GM21360 (cell line): ENCODE results near the gene CCND2.
A peak's percentile ranks its signal among the peaks of the same experiment; 100 is the strongest.

Experiments used
- ATAC-seq: cut with Tn5 transposase; IDR thresholded peaks from one replicate; pipeline ENCODE4 v1.9.1; 2021; ENCODE audit warnings: mild to moderate bottlenecking, moderate library complexity; ENCODE audit not compliant: unreplicated experiment

Gene CCND2

DNA sequence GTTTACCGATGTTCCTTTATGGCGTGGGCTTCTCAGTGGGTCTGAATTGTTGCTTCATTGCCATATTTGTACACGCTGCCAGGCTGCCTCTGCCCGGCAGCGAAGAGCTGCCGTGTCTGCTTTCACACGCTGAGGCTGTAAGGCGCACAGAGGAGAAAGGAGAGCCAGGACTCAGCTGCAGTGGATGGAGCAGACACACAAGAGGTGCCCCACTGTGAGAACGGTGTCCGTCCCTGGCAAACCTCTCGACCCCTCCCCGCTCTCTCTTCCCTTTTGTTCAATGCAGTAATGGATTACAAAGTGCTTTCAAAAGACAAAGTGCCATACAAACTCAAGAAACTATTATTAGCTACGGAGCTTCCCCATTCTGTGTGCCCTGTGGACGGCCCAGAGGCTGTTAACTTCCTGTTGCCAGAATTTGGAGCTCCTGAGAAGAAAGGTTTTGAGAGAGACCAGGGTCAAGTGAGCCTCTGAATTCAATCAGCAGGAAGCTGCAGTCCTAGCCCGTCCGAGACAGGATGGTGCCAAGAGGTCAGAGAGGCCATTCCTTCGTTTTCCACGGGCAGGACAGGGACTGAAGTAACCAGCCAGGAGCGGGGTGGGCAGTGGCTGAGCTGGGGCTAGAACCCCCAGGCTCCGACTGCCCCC is 15.8 kb downstream of the CCND2 start:
- ATAC-seq = no peak

- ATAC-seq = no peak
These were observed 16.6 kb downstream of the CCND2 start for GRCh38 chr12:4289998-4290790.

DNA sequence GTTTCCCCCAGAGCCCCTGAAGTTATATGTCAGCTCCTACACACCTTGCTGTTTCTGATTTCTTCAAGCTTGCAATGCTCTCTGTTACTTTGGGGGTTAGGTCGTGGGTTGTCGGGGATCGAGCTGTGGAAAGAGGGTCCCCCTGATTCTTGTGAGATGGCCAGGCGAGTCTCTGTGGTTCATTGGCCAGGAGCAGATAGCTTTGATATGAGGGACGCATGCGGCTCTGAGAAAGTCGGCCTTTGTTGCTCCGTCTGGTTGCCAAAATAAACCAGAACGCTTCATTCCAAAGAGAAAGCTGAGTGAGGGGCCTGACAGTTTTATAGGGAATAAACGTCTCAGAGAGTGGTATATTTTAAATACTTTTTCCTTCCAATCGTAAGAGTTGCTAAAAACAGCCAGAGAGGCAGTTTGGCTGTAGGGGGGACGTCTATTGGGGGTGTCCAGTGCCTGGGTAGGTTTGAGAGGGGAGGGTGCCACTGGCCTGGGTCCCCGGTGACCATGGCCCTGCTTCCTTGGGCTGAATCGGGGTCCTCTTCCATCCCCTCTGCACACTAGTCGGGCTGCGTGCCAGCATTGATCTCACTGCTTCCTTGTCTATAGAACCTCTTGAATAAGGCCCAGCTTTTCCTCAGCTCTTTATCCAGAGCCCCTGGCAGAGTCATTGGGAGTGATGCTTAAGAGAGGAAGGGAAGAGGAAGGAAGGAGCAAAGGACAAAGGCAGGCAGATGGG is 18.9 kb downstream of the CCND2 start:
- ATAC-seq = no peak

DNA sequence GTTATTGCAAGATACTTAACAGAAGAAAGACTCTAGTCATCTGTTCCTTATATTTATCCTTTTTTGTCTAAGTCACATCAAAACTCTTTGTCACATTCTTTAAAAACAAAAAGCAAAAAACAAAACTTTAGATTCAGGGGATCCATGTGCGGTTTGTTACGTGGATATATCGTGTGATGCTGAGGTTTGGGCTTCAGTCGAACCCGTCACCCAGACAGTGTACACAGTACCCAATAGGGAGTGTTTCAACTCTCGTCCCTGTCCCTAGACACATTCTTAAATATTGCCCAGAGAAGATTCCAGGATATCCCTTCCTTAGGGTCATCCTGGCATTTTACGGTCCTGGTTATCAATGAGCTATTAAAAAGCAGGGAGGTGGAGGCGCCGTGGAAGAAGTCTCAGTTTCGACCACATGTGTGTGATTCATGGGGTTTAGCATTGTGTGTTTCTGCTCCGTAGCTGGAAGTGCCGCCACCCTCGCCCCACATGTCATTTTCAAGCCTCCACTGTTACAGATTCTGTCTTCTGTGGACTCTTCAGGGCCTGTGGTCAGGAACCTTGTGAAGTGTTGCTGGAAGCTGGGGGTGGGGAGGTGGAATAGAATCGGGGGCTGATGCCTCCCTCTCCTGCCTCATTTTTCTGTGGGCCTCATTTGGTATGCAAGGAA is 19.9 kb downstream of the CCND2 start:
- ATAC-seq = no peak

- no peak for ATAC-seq
These were observed 20.5 kb downstream of the CCND2 start for GRCh38 chr12:4293966-4294505.

DNA sequence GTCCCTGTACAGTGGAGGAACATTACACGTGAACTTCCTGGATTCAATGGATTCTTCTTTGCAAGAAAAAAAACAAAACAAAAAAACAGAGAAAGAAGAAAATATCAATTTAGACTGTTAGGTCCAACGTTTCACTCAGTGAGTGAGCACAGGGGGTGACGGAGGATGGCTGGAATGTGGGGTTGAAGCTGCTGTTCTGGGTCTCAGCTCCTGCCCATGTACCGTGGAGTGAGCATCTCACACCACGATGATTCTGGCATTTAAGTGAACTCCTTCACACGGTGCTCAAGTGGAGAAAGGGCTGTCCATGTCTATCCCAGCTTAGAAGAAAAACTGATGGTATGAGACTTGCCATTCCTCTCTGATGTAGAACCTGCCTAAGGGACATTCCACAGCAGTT is 23.2 kb downstream of the CCND2 start:
- ATAC-seq = no peak

- ATAC-seq = no peak
These were observed 24.1 kb downstream of the CCND2 start for GRCh38 chr12:4297617-4298016.

- no peak for ATAC-seq
These were observed 27.3 kb downstream of the CCND2 start for GRCh38 chr12:4300883-4301282.

- no peak for ATAC-seq
These were observed 28.5 kb downstream of the CCND2 start for GRCh38 chr12:4301932-4302501.

DNA sequence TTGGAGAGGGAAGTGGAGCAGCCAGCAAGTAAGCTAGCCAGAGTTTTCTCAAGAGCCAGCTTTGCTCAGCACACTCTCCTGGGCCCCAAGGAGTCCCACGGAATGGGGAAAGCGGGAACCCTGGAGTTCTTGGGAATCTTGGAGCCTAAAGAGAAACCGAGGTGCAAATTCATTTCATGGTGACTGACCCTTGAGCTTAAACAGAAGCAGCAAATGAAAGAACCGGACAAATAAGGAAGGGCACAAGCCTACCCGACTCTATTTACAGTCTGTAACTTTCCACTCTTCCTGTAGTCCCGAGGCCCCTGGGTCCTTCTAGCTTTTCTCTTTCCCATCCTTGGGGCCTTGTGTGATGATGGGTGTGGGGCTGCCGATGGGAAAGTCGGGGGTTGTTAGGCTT is 29.3 kb downstream of the CCND2 start:
- no peak for ATAC-seq

GRCh38 chr12:4303750-4304149 is 30.2 kb downstream of the CCND2 start:
- no peak for ATAC-seq

- ATAC-seq = no peak
These were observed 34.2 kb downstream of the CCND2 start for GRCh38 chr12:4307593-4308333.

- no peak for ATAC-seq
These were observed 34.9 kb downstream of the CCND2 start for GRCh38 chr12:4308334-4308950.

- no peak for ATAC-seq
These were observed 38.2 kb downstream of the CCND2 start for GRCh38 chr12:4311776-4312175.

DNA sequence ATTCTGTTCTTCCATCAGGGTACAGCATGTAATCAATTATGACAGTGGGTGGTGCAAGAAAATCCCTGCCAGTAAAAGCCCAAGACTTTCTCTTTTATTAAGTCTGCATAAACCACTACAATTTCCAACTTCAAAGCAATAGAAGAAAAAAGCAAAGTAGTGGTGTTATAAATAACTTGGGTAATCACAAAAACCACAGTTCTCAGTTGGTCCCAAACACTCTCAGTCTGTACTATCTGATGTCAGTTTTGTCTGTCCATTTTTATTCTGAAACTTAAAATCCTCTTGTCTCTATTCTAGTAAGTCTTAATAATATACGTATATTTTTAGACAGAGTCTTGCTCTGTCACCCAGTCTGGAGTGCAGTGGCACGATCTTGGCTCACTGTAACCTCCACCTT is 38.7 kb downstream of the CCND2 start:
- ATAC-seq = no peak

- peak; percentile 21 for ATAC-seq
These were observed 46.9 kb downstream of the CCND2 start for GRCh38 chr12:4320497-4320852.

DNA sequence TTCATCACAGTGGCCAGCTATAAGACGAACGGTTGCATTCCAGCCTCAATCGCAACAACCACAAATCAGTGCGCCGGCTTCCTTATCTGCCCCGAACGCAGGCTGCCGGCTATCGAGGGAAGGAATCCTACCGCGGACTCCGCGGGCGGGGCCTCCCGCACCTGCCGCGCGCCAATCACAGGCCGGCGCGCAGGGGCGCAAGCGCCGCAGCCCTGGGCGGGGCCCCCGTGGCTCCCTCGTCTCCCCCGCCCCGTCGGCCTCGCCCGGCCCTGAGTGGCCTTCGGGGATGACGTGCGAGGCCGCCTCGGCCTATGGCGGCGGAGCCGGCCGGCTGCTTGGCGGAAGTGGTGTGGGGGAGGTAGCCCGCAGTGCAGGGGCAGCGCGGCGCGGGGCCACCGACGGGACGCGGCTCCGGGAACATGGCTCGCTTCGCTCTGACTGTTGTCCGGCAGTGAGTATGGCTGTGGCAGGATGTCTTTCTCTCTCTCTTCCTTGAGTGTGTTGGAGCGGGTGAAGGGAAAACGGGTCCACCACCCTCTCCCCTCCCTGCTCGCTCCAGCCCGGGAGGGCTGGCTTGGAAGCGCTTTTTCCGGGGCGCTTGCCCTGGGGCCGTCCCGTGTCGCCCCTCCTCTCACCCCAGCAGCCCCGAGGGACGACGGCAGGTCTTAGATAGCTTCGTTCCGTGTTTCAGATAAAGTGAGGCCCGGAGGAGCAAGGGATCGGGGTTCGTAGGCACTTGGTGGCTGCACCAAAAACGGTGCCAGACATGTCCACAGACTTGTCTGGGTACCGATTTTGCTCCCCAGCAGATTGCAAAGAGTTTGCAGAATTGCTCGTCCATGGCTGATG is 47.5 kb downstream of the CCND2 start, which contains the start of gene TIGAR:
TSS of gene TIGAR (plus strand) at position 361 of the 849 bp plus-strand sequence. CDS start at position 420, 59 bp downstream.
- ATAC-seq = peak; percentile 92

DNA sequence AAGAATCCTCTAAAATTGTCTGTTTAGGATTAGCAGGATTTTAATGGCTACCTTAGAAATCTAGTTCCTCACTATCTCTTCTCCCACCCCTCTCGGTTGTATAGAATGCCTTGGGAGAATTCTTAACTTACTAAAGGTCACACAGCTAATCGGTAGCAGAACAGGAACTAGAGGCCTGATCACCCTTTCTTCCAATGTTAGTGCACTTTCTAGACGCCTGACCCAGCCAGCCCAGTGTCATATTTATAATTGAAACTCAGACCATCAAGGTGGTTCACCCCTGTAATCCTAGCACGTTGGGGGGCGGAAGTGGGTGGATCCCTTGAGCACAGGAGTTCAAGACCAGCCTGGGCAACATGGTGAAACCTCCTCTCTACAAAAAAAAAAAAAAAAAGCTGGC is 49.2 kb downstream of the CCND2 start:
- ATAC-seq = no peak
